Activated B cell treated with CpG ODN at 0.5 μM for 24 hours (primary cell): ENCODE results near the gene ZNF546. TPM values are rescaled to one million over a fixed set of nuclear protein-coding genes. Genes with fewer than 3 reads are reported as not detected.

Source experiments
- ATAC-seq: fragments of 200-7000 bp; cut with Tn5 transposase; one replicate; pipeline ENCODE4 v1.10.0; 2021; ENCODE audit warnings: low read depth, mild to moderate bottlenecking, moderate library complexity
- CTCF ChIA-PET: fragments of 350-600 bp; sonication (Branson Sonifier 250); formaldehyde crosslinking; loops from one replicate; lab custom pipeline; 2021; ENCODE audit warnings: antibody characterized with exemption; lab: Charles Lee
- POLR2A ChIA-PET: fragments of 350-600 bp; sonication (Branson Sonifier 250); formaldehyde crosslinking; loops from one replicate; lab custom pipeline; 2021; ENCODE audit warnings: antibody characterized with exemption; lab: Charles Lee
- DNase-seq: peaks from one replicate; pipeline ENCODE4 v3.0.0; 2022
- H3K27ac Mint-ChIP-seq: one replicate; pipeline ENCODE4 v1.8.0; 2020; ENCODE audit warnings: mixed read lengths
- H3K27me3 Mint-ChIP-seq: one replicate; pipeline ENCODE4 v1.8.0; 2021; ENCODE audit warnings: mixed read lengths
- H3K36me3 Mint-ChIP-seq: one replicate; pipeline ENCODE4 v1.8.0; 2021; ENCODE audit warnings: low read depth, mixed read lengths
- H3K4me1 Mint-ChIP-seq: one replicate; pipeline ENCODE4 v1.8.0; 2021; ENCODE audit warnings: mixed read lengths
- H3K4me3 Mint-ChIP-seq: one replicate; pipeline ENCODE4 v1.8.0; 2020; ENCODE audit warnings: mild to moderate bottlenecking, mixed read lengths
- H3K9me3 Mint-ChIP-seq: one replicate; pipeline ENCODE4 v1.8.0; 2020; ENCODE audit warnings: mixed read lengths
- intact Hi-C: fragments of 100-400 bp; cut with micrococcal nuclease; formaldehyde crosslinking; loops from one replicate; pipeline ENCODE4 v1.15.1; 2024
- total RNA-seq: library from RNA; stranded (reverse); gene quantifications from 2 replicates; pipeline ENCODE4 v1.2.3, GENCODE V29; 2022
- TF ChIP-seq, protein P1 (sequence below): fragments of 200-600 bp; IDR thresholded peaks from one replicate; pipeline ENCODE4 v1.8.0; 2022; ENCODE audit warnings: antibody characterized with exemption, mild to moderate bottlenecking

Gene ZNF546
- total RNA-seq, 1 donor from 2014 or later: 11.6 TPM

DNA sequence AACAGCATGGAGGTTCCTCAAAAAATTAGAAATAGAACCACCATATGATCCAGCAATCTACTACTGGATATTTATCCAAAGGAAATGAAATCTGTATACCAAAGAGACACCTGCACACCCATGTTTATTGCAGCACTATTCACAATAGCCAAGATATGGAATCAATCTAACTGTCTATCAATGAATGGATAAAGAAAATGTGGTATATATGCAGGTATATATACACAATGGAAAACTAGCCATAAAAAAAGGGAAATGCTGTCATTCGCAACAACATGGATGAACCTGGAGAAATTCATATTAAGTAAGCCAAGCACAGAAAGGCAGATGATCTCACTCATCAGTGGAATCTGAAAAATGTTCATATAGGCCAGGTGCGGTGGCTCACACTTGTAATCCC lies 56.6 kb downstream of the ZNF546 start:
- DNase-seq: no peak
- Mint-ChIP-seq H3K36me3 (peaks cover 38% of the 10 kb centered on the region), H3K9me3 (peaks cover 9% of the 10 kb centered on the region), H3K4me1 (peaks cover 48% of the 10 kb centered on the region), H3K4me3 (peak overlapping the region; percentile 33), H3K27me3 (no peaks in the 10 kb centered on the region), H3K27ac (no peak overlapping the region)
- intact Hi-C loops: no loop called here
- TF ChIP-seq, protein P1, sequence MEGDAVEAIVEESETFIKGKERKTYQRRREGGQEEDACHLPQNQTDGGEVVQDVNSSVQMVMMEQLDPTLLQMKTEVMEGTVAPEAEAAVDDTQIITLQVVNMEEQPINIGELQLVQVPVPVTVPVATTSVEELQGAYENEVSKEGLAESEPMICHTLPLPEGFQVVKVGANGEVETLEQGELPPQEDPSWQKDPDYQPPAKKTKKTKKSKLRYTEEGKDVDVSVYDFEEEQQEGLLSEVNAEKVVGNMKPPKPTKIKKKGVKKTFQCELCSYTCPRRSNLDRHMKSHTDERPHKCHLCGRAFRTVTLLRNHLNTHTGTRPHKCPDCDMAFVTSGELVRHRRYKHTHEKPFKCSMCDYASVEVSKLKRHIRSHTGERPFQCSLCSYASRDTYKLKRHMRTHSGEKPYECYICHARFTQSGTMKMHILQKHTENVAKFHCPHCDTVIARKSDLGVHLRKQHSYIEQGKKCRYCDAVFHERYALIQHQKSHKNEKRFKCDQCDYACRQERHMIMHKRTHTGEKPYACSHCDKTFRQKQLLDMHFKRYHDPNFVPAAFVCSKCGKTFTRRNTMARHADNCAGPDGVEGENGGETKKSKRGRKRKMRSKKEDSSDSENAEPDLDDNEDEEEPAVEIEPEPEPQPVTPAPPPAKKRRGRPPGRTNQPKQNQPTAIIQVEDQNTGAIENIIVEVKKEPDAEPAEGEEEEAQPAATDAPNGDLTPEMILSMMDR: no peak
- ChIA-PET POLR2A (no interaction called here), CTCF (no interaction called here)
- no peak for ATAC-seq

DNA sequence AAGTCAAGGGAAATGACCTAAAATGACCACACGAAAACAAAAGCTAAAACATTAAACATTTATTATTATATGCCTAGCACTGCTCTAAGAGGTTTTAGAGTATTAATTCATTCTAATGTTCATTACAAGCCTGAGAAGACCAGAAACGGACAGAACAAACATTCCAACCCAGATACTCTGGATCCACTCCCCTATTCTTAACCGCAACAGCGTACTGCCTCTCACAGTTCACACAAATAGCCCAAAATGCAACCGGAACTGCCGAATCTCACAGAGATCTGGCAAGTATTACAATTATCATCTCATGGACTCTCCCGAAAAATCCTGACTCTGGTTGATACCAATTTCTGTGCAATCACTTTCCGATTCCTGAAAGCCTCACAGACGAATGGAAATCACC lies 57.8 kb downstream of the ZNF546 start:
- CTCF ChIA-PET: interaction anchor here (2.8 kb wide), 1 partner anchor 83 kb away, joined by 8 read pairs; the partner anchor contains the start of gene PSMC4
- POLR2A ChIA-PET: interaction anchor here (0.6 to 2.8 kb wide), 2 partner anchors 12 to 58 kb away, joined by 3 to 22 read pairs; partner anchors contain the start of gene ZNF546
- DNase-seq (no peak), ATAC-seq (no peak)
- TF ChIP-seq, protein P1: no peak
- H3K4me1 Mint-ChIP-seq: peaks cover 48% of the 10 kb centered on the region
- peaks cover 5% of the 10 kb centered on the region for H3K27me3 Mint-ChIP-seq
- peaks cover 17% of the 10 kb centered on the region for H3K9me3 Mint-ChIP-seq
- intact Hi-C loops: no loop called here
- peaks cover 30% of the 10 kb centered on the region for H3K36me3 Mint-ChIP-seq
- peak overlapping the region; percentile 100 for H3K4me3 Mint-ChIP-seq
- no peak overlapping the region for H3K27ac Mint-ChIP-seq

- Mint-ChIP-seq H3K4me1 (peaks cover 48% of the 10 kb centered on the region), H3K36me3 (peaks cover 31% of the 10 kb centered on the region), H3K27ac (peak overlapping the region; percentile 98), H3K27me3 (peaks cover 6% of the 10 kb centered on the region), H3K9me3 (peaks cover 22% of the 10 kb centered on the region), H3K4me3 (peak overlapping the region; percentile 100)
- ChIA-PET POLR2A (interaction anchor here (0.6 to 2.8 kb wide), 5 partner anchors 11 to 230 kb away, joined by 3 to 22 read pairs (median 6); partner anchors contain the start of genes AKT2, ZNF546 and ZNF780A), CTCF (interaction anchor here (1.7 to 2.8 kb wide), 2 partner anchors 84 to 85 kb away, joined by 5 to 8 read pairs; partner anchors contain the start of gene PSMC4)
- TF ChIP-seq, protein P1: no peak
- intact Hi-C loops: no loop called here
- no peak for DNase-seq
- ATAC-seq: no peak
These were observed 58.2 kb downstream of the ZNF546 start for GRCh38 chr19:40055049-40055448.

DNA sequence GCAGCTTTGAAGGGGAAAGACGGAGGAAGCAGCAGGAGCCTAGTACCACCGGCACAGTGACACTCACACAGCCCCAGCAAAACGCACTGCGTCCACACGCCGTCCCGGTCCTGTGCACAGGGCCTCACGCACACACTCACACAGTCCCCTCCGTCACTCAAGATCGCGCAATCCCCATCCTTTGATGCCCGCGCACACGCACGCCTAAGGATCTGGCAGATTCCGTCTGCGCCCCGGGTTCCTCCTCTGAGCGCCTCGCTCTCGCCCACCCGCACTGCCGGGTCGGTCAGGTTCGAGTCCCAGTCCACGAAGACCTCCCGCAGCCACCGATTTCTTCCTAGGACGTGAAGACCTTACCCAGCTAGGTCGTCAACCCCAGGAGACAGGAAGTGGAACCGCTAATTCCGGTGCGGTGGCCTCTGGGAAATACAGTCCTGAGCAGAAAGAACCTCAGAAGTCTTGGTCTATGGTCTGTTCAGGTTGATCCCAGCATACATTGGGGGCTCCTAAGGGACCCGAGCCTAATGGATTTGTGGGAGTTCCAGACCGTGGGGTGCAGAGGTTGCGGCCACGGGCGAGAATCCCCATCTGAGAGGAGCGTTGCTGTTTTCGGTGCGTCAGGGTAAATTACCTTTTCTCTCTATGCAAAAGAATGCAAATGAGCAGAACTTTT lies 59.1 kb downstream of the ZNF546 start, which contains the start of gene ZNF780B:
TSS of gene ZNF780B (minus strand) at position 400 of the 673 bp plus-strand sequence. CDS start 5,899 bp downstream, outside the sequence.
- TF ChIP-seq, protein P1: no peak
- CTCF ChIA-PET: interaction anchor here (1.7 to 2.8 kb wide), 2 partner anchors 85 to 86 kb away, joined by 5 to 8 read pairs; partner anchors contain the start of gene PSMC4
- POLR2A ChIA-PET: interaction anchor here (0.5 to 2.8 kb wide), 10 partner anchors 10 to 410 kb away, joined by 3 to 22 read pairs (median 4); partner anchors contain the start of genes AKT2, BLVRB, PSMC4 and ZNF546
- intact Hi-C loops: loop anchor here (1.0 kb wide), 3 partner anchors 34 to 85 kb away; partner anchors contain the start of genes PSMC4, ZNF546 and ZNF780A
- peaks cover 24% of the 10 kb centered on the region for H3K36me3 Mint-ChIP-seq
- peak; percentile 67 for DNase-seq
- ATAC-seq: peak; percentile 90
- peaks cover 23% of the 10 kb centered on the region for H3K9me3 Mint-ChIP-seq
- H3K4me1 Mint-ChIP-seq: peaks cover 48% of the 10 kb centered on the region
- peak within 1 kb of the TSS; percentile 100 for H3K4me3 Mint-ChIP-seq
- peak within 1 kb of the TSS; percentile 98 for H3K27ac Mint-ChIP-seq
- peaks cover 6% of the 10 kb centered on the region for H3K27me3 Mint-ChIP-seq
